ENCODE results near the gene TIMM22.
"Not testable (repeated sequence)": the region's sequence is repeated elsewhere in the genome, so short reads cannot be mapped to it uniquely, and the experiment has no call there.

TIMM22 gene

DNA sequence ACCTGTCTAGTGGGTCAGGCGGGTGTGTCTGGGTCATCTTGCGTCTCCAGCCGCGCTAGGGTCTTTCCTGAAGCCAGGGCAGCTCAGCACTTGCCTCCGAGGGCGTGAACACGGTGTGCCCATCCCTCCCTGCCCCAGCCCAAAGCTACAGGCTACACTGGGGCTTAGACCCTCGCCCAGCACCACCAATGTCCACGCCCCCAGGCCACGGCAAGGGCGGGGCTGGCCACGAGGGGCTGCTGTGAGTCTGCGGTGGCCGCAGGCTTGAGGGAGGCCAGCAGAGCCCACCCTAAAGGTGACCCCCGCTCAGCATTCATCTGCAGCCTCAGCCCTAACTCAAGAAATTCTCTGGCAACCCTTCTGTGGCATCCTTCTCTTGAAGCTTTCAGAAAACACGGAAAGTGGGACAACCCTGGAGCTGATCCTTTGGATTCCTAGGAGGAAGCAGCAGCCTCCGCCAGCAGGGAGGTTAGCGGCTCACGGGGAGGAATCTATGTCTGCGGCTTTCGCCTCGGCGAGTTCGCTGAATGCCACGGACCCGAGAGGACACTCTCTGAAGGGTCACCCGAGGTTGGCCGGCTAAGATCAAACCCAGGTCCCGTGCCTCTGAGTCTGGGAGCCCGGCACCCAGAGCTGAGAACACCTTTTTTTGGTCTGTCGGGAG is 41.7 kb downstream of the TIMM22 start:
- no peak for DNase-seq (ENCODE audit: low read depth in 3 of 3)

GRCh38 chr17:1039123-1039507 is 42.2 kb downstream of the TIMM22 start:
- DNase-seq (ENCODE audit: low read depth in 3 of 3), result no peak

GRCh38 chr17:1039511-1040215 is 42.7 kb downstream of the TIMM22 start:
- DNase-seq (ENCODE audit: low read depth in 3 of 3), result no peak

- DNase-seq (ENCODE audit: low read depth in 3 of 3), result no peak
These were observed 43.3 kb downstream of the TIMM22 start for GRCh38 chr17:1040216-1040600.

GRCh38 chr17:1041746-1042145 is 44.8 kb downstream of the TIMM22 start:
- no peak for DNase-seq (ENCODE audit: low read depth in 3 of 3)

- DNase-seq (ENCODE audit: low read depth in 3 of 3), result no peak
These were observed 45.6 kb downstream of the TIMM22 start for GRCh38 chr17:1042486-1042885.

DNA sequence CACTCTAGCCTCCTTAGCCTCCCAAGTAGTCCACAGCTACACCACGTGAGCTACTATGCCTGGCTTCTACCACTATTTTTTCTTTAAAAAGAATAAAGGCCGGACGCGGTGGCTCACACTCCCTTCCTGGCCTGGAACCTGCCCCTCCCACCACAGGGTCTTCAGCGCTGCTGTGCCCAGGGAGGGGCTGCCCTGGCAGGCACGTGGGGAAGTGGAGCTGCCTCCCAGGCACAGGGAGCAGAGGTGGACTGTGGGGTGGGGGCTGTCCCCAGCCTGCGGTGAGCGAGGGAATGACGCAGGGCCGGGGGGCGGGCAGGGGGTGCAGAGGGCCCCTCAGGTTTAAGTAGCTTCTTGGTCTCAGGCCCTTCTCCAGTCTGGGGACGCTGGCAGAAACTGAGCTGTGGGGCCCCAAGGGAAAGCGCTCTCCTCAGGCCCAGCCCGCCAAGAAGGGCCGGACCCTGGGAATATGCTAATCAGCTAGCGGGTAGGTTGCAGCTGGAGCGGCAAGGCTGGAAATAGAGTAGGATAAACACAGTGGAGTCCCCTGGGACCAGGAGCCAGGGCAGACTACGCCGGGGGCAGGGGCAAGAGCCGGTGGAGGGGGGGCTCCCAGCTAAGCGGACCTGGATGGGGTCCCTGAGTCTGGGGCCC is 46.8 kb downstream of the TIMM22 start:
- no peak for DNase-seq (ENCODE audit: low read depth in 3 of 3)

DNA sequence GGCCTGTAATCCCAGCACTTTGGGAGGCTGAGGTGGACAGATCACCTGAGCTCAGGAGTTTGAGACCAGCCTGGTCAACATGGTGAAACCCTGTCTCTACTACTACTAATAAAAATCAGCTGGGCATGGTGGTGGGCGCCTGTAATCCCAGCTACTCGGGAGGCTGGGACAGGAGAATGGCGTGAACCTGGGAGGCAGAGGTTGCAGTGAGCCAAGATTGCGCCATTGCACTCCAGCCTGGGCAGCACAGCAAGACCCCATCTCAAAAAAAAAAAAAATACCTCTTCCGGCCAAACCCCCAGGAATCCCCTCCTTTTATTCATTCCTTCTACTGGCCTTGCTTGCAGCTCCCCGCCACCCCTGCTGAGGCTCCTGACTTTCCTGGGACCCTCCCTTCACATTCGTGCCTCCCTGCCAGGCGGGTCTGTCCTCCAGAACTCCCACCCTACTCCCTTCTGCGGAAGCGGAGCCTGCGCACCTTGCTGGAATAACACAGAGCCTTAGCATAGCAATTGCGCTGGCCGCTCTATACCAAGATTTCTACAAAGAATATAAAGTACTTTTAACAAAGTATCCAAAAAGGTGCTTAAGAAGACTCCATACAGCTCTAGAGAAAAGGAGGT is 47.6 kb downstream of the TIMM22 start:
- not testable (repeated sequence) for DNase-seq (ENCODE audit: low read depth in 3 of 3)

- no peak for DNase-seq (ENCODE audit: low read depth in 3 of 3)
These were observed 48.5 kb downstream of the TIMM22 start for GRCh38 chr17:1045456-1045855.

DNA sequence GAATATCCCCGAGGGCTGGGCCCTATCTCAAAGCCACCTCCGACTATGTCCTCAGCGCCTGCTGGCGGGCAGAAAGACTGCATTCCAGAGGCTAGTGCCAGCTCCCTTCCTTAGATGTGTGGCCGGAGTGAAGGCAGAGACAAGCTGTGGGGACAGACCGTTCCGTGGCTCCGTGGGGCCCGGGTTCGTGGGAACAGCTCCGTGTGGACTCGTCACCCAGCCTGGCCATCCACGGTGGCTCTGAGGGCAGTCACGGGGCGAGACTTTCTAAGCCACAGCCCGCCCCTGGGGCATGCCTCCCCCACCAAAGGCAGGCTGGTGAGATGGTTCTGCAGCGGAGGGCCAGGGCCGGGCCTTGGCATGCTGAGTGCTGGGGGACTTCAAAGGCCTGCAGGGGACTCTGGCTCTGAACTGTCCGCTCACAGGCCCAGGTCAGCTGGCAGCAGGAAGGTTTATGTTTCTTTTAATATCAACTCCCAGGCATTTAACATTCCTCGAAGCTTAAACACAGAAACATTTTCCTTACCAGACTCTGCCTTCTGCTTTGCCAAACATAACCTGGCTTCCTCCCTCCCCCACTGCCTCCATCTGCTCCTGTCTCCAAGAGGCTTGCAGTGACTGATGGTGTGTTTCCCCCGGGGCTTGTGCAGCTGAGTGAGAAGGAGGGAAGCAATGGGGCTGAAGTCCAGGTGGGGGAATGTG is 50.4 kb downstream of the TIMM22 start:
- no peak for DNase-seq (ENCODE audit: low read depth in 3 of 3)

GRCh38 chr17:1047879-1048470 is 51.0 kb downstream of the TIMM22 start:
- DNase-seq (ENCODE audit: low read depth in 3 of 3), result no peak

- not testable (repeated sequence) for DNase-seq (ENCODE audit: low read depth in 3 of 3)
These were observed 51.7 kb downstream of the TIMM22 start for GRCh38 chr17:1048516-1049115.

DNA sequence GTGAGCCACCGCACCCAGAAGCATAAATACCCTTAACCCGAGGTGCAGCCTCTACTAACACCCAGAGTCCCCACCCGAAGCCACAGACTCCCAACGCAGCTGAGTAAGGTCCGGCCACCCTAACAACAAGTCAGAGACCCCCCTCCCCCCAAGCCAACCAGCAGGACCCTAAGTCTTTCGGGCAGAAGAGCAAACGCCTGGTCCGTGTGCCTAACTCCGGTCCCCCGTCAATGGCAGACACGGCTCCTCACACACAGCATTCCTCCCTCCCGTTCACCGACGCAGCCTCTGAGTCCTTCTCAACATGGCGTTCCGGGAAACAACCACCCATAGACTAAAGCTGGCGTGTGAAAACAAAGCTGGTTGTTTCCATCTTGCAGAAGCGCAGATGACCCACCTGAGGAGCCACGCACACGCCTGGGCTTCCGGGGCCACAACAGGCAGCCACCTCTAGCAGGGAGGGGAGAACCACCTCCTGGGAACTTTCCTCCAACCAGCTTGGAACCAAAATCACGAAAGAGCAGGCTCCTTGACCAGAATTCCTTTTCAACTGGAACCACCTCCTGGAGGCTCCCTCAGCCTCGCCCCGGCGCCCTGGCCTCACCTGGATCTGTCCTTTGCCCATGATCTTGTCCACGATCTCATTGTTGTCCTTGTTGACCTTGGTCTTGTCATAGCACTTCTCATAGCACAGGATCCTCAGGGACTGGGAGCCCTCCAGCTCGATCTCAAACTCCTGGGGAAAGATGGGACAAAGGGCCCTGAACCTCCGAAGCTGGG is 52.7 kb downstream of the TIMM22 start:
- no peak for DNase-seq (ENCODE audit: low read depth in 3 of 3)

DNA sequence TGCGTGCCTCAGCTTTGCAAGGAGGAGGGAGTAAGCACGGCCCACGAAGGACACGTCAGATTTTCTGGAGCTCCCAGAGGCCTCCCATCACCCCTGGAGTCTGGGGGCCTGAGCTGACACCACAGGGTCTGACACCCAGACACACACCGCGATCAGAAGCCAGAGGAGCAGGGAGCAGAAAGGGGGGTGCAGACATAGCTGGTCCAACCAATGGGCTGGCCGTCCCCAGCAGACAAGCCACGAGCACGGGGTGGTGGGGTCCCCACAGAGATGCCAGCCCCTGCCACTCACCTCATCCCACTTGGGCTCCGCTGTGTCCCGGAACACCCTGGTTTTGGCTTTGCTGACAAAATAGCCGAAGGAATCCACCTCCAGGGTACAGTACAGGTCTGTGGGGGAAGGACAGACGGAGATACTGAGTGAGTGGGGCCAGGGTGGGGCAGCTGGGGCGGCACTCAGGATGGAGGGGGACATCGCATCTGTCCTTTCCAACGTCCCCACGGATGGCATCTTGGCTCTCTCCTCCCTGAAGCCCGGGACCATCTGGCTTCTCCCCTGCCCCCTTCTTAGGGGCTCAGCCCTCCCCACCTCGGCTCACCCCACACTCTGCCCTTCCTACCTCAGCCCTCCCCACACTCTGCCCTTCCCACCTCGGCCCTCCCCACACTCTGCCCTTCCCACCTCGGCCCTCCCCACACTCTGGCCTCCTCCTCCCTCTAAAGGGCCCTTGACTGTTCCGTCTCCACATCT is 53.5 kb downstream of the TIMM22 start:
- DNase-seq (ENCODE audit: low read depth in 3 of 3), result no peak

- DNase-seq (ENCODE audit: low read depth in 3 of 3), result no peak
These were observed 54.3 kb downstream of the TIMM22 start for GRCh38 chr17:1050996-1051925.

Measured in stimulated activated CD4-positive, alpha-beta T cell treated with anti-CD3 and anti-CD28 coated beads, TNF-alpha, amount 100 ng/mL, for 24 hours (primary cell).